HepG2 (cell line): ENCODE data around the gene MTA1. TPM values are rescaled to one million over a fixed set of nuclear protein-coding genes. Genes with fewer than 3 reads are reported as not detected.

Source experiments
- ATAC-seq: fragments of 200-7000 bp; cut with Tn5 transposase; 3 replicates; pipeline ENCODE4 v1.9.1; 2020; ENCODE audit warnings: mild to moderate bottlenecking, moderate library complexity
- BruUV-seq: library from RNA; stranded (reverse); fragments of 400-500 nt; replicated peaks from 2 replicates; lab custom pipeline; 2021; lab: Mats Ljungman, UMichigan
- CTCF ChIA-PET: fragments of 300-600 bp; formaldehyde crosslinking; extraction: SDS; loops from one replicate; lab custom pipeline; 2021; ENCODE audit warnings: low total read pairs, inconsistent platforms, low intra/inter-chr PET ratio; lab: Yijun Ruan, JAX
- POLR2A ChIA-PET: fragments of 350-600 bp; sonication (Branson Sonifier 250); formaldehyde crosslinking; loops from one replicate; lab custom pipeline; 2020; ENCODE audit warnings: antibody characterized with exemption, inconsistent platforms; lab: Yijun Ruan, JAX
- DNase-seq: peaks from one replicate; pipeline ENCODE4 v3.0.0-alpha.2; 2015; ENCODE audit warnings: low spot score
- FAIRE-seq: peaks from 3 replicates; lab custom pipeline; 2011; peaks lifted over from hg19 to GRCh38; lab: Jason Lieb, UNC
- H2AFZ ChIP-seq: one replicate; pipeline ENCODE4 v1.6.1; 2011; ENCODE audit warnings: low read length, inconsistent platforms
- H3K27ac ChIP-seq: fragments of 300-600 bp; 3 replicates; pipeline ENCODE4 v1.8.0; 2011; ENCODE audit warnings: mixed run types, mild to moderate bottlenecking, mixed read lengths, low read length, inconsistent platforms; ENCODE audit not compliant: insufficient read depth; ENCODE audit errors: extremely low read length
- H3K27me3 ChIP-seq, 2 experiments: fragments of 200-600 bp in 1 of 2; 2 replicates in 1 of 2; 3 replicates in 1 of 2; pipeline versions ENCODE4 v1.6.0 to v1.8.0; 2011; ENCODE audit warnings: low read length in 2 of 2, mild to moderate bottlenecking in 2 of 2, moderate library complexity in 2 of 2, inconsistent platforms in 1 of 2; ENCODE audit not compliant: insufficient read depth in 2 of 2, control insufficient read depth in 1 of 2
- H3K36me3 ChIP-seq, 2 experiments: fragments of 200-600 bp in 1 of 2; replicated peaks in 1 of 2; 2 replicates in 1 of 2; 3 replicates in 1 of 2; pipeline versions ENCODE4 v1.5.1 to v1.8.0; 2011; ENCODE audit warnings: low read length in 2 of 2, inconsistent platforms in 1 of 2; ENCODE audit not compliant: insufficient read depth in 2 of 2, control insufficient read depth in 1 of 2
- H3K4me1 ChIP-seq: 2 replicates; pipeline ENCODE4 v1.5.1; 2012; ENCODE audit warnings: low read length, inconsistent platforms; ENCODE audit not compliant: insufficient read depth
- H3K4me2 ChIP-seq: 2 replicates; pipeline ENCODE4 v1.6.0; 2011; ENCODE audit warnings: low read depth, low read length, inconsistent platforms
- H3K4me3 ChIP-seq, 3 experiments: fragments of 200-600 bp in 1 of 3; sonication (generic), shearing (Covaris generic) in 1 of 3; replicated peaks in 1 of 3; 2 replicates each; pipeline ENCODE4 v1.5.1; 2011 to 2016; ENCODE audit warnings: low read length in 3 of 3, inconsistent platforms in 2 of 3, low read depth in 2 of 3, mild to moderate bottlenecking in 2 of 3, control low read depth in 1 of 3, mixed read lengths in 1 of 3; ENCODE audit not compliant: insufficient read depth in 1 of 3
- H3K79me2 ChIP-seq: one replicate; pipeline ENCODE4 v1.6.1; 2011; ENCODE audit warnings: low read length, inconsistent platforms; ENCODE audit not compliant: insufficient read depth
- H3K9ac ChIP-seq: 2 replicates; pipeline ENCODE4 v1.6.0; 2011; ENCODE audit warnings: mild to moderate bottlenecking, low read depth, low read length, inconsistent platforms; ENCODE audit not compliant: insufficient read depth
- H3K9me3 ChIP-seq: 2 replicates; pipeline ENCODE4 v1.5.1; 2012; ENCODE audit warnings: mild to moderate bottlenecking, low read length
- H4K20me1 ChIP-seq: 2 replicates; pipeline ENCODE4 v1.6.0; 2011; ENCODE audit warnings: inconsistent platforms, mild to moderate bottlenecking, low read length, moderate library complexity; ENCODE audit not compliant: insufficient read depth
- AGO2 ChIP-seq: fragments of 200-400 bp; formaldehyde crosslinking; optimal IDR thresholded peaks from 2 replicates; pipeline ENCODE3; 2017; ENCODE audit warnings: mild to moderate bottlenecking, low read depth, low read length, moderate library complexity
- RBM22 ChIP-seq: fragments of 200-400 bp; formaldehyde crosslinking; optimal IDR thresholded peaks from 2 replicates; pipeline ENCODE3; 2017; ENCODE audit warnings: mild to moderate bottlenecking, low read length, moderate library complexity
- ZBTB7B ChIP-seq: sonication (generic); formaldehyde crosslinking; IDR thresholded peaks from 2 replicates; pipeline ENCODE4 v1.4.0; 2020; ENCODE audit warnings: missing genetic modification reagents
- ZNF329 ChIP-seq: sonication (generic); formaldehyde crosslinking; IDR thresholded peaks from 2 replicates; pipeline ENCODE4 v1.9.0; 2021; ENCODE audit warnings: low read depth, mild to moderate bottlenecking, missing genetic modification reagents
- WGBS: methylation state at CpG from one replicate; pipeline ENCODE4 v1.1.6; 2017; ENCODE audit warnings: low lambda C conversion rate; 5-methylcytosine and 5-hydroxymethylcytosine counted together
- in situ Hi-C: cut with HindIII; loops from 2 replicates; pipeline ENCODE4 v1.10.0; 2017; ENCODE audit warnings: low pct_unique_long_range_greater_than_20kb; ENCODE audit not compliant: extremely low pct_ligation_motif_present
- intact Hi-C: fragments of 100-400 bp; cut with micrococcal nuclease; formaldehyde crosslinking; loops from one replicate; pipeline ENCODE4 v1.10.0; 2022; ENCODE audit not compliant: unreplicated experiment
- polyA plus RNA-seq, 8 experiments: library from polyadenylated mRNA; depleted of rRNA in 3 of 8; stranded (reverse) in 7 of 8; unstranded in 1 of 8; fragments of >200 nt; fragmentation: Illumina TruSeq in 4 of 8; extraction: Trizol in 4 of 8; gene quantifications; 2 replicates each; pipeline versions ENCODE4 v1.2.1 to v1.2.3, GENCODE V29; 2011 to 2016; ENCODE audit warnings: low read depth in 4 of 8, missing spikeins in 1 of 8, mixed read lengths in 1 of 8; ENCODE audit not compliant: insufficient read depth in 1 of 8
- total RNA-seq, 5 experiments: library from RNA; depleted of rRNA; stranded (reverse); fragments of >200 nt; fragmentation: Illumina TruSeq; extraction: Trizol; gene quantifications; 2 replicates each; pipeline ENCODE4 v1.2.3, GENCODE V29; 2016; ENCODE audit warnings: low read depth in 1 of 5

The MTA1 gene
- total and polyA plus RNA-seq, 2 of the 13 experiments (the other 11 are each of a cell fraction or from before 2014, with no cell fraction given): 35.2 to 85.8 TPM

GRCh38 chr14:105460616-105461015, 41.0 kb downstream of the MTA1 start:
- TF ChIP-seq ZBTB7B (CRISPR knock-in tag) (no peak), RBM22 (peak; percentile 27)
- Histone ChIP-seq H3K4me1 (no peaks in the 10 kb centered on the region), H3K9ac (no peak overlapping the region), H3K27me3 (no peaks in the 10 kb centered on the region), H3K4me3 (no peak overlapping the region), H3K4me2 (no peak overlapping the region), H3K9me3 (no peaks in the 10 kb centered on the region), H3K79me2 (no peaks in the 10 kb centered on the region), H3K36me3 (peaks cover 16 to 43% of the 10 kb centered on the region in 2 experiments; a peak in 4 of 5 replicates), H2AFZ (no peak overlapping the region), H4K20me1 (no peaks in the 10 kb centered on the region), H3K27ac (no peak overlapping the region)
- in situ Hi-C loops: no loop called here
- CTCF ChIA-PET: no interaction called here
- intact Hi-C loops: no loop called here
- ATAC-seq (no peak), FAIRE-seq (no peak), DNase-seq (no peak)
- POLR2A ChIA-PET: no interaction called here
- no TSS peak for BruUV-seq
- 96% methylated on average over 12 of the region's 17 CpGs for WGBS

- Histone ChIP-seq H3K27ac (no peak overlapping the region), H3K4me3 (no peak overlapping the region), H3K9me3 (no peaks in the 10 kb centered on the region), H3K4me1 (no peaks in the 10 kb centered on the region), H3K79me2 (no peaks in the 10 kb centered on the region), H4K20me1 (no peaks in the 10 kb centered on the region), H3K9ac (no peak overlapping the region), H3K4me2 (no peak overlapping the region), H2AFZ (no peak overlapping the region), H3K27me3 (no peaks in the 10 kb centered on the region), H3K36me3 (peaks cover 18 to 36% of the 10 kb centered on the region in 2 experiments; a peak in 4 of 5 replicates)
- no peak for FAIRE-seq
- intact Hi-C loops (no loop called here), in situ Hi-C loops (no loop called here)
- POLR2A ChIA-PET: no interaction called here
- no peak for DNase-seq
- 97% methylated on average over 14 of the region's 18 CpGs for WGBS
- TF ChIP-seq ZNF329 (no peak), AGO2 (peak; percentile 79)
- ATAC-seq: no peak
- TSS peak; percentile 32 for BruUV-seq
- CTCF ChIA-PET: no interaction called here
Measured at GRCh38 chr14:105461903-105462302, 42.3 kb downstream of the MTA1 start.
